Activated CD4-positive, alpha-beta T cell treated with anti-CD3 and anti-CD28 coated beads for 1 hour (primary cell): ENCODE data around the gene YAE1.
"Not testable (repeated sequence)": the region's sequence is repeated elsewhere in the genome, so short reads cannot be mapped to it uniquely, and the experiment has no call there.

Source experiments
- DNase-seq: peaks from one replicate; pipeline ENCODE4 v3.0.0-alpha.2; 2020

The YAE1 gene

GRCh38 chr7:39566023-39566921 is at the start of gene YAE1:
Gene YAE1, plus strand, starts transcription at chr7:39566404. Its CDS starts 15 bp downstream, at chr7:39566419.
- DNase-seq = peak; percentile 63

- DNase-seq = no peak
These were observed 49.7 kb upstream of the YAE1 start for GRCh38 chr7:39516498-39516897.

GRCh38 chr7:39517240-39517639 is 49.0 kb upstream of the YAE1 start:
- DNase-seq = no peak

- DNase-seq = no peak
These were observed 40.3 kb upstream of the YAE1 start for GRCh38 chr7:39525926-39526325.

- no peak for DNase-seq
These were observed 39.5 kb upstream of the YAE1 start for GRCh38 chr7:39526666-39527065.

- no peak for DNase-seq
These were observed 38.9 kb upstream of the YAE1 start for GRCh38 chr7:39527296-39527695.

- no peak for DNase-seq
These were observed 38.3 kb upstream of the YAE1 start for GRCh38 chr7:39527951-39528350.

- no peak for DNase-seq
These were observed 37.4 kb upstream of the YAE1 start for GRCh38 chr7:39528849-39529248.

- DNase-seq = no peak
These were observed 36.6 kb upstream of the YAE1 start for GRCh38 chr7:39529582-39529981.

- DNase-seq = no peak
These were observed 35.2 kb upstream of the YAE1 start for GRCh38 chr7:39530971-39531370.

GRCh38 chr7:39531818-39532217 is 34.4 kb upstream of the YAE1 start:
- DNase-seq = no peak

GRCh38 chr7:39532832-39533231 is 33.4 kb upstream of the YAE1 start:
- no peak for DNase-seq

- DNase-seq = no peak
These were observed 31.6 kb upstream of the YAE1 start for GRCh38 chr7:39534599-39534998.

GRCh38 chr7:39535064-39535463 is 31.1 kb upstream of the YAE1 start:
- no peak for DNase-seq

- no peak for DNase-seq
These were observed 30.5 kb upstream of the YAE1 start for GRCh38 chr7:39535720-39536119.

- no peak for DNase-seq
These were observed 29.3 kb upstream of the YAE1 start for GRCh38 chr7:39536951-39537350.

- DNase-seq = no peak
These were observed 26.4 kb upstream of the YAE1 start for GRCh38 chr7:39539816-39540215.

- no peak for DNase-seq
These were observed 25.9 kb upstream of the YAE1 start for GRCh38 chr7:39540320-39540719.

GRCh38 chr7:39541511-39541910 is 24.7 kb upstream of the YAE1 start:
- DNase-seq = no peak

- not testable (repeated sequence) for DNase-seq
These were observed 21.4 kb upstream of the YAE1 start for GRCh38 chr7:39544774-39545173.

GRCh38 chr7:39547336-39547735 is 18.9 kb upstream of the YAE1 start:
- no peak for DNase-seq

GRCh38 chr7:39550411-39550810 is 15.8 kb upstream of the YAE1 start:
- no peak for DNase-seq

GRCh38 chr7:39553436-39553835 is 12.8 kb upstream of the YAE1 start:
- DNase-seq = no peak

- DNase-seq = no peak
These were observed 11.5 kb upstream of the YAE1 start for GRCh38 chr7:39554583-39555165.

- no peak for DNase-seq
These were observed 9.0 kb upstream of the YAE1 start for GRCh38 chr7:39557222-39557621.
